WTC11 (cell line): ENCODE data around the gene RBMXL2.

Experiments
- AR ChIP-seq: fragments of 250-450 bp; sonication (Bioruptor Pico); IDR thresholded peaks from 2 replicates; pipeline ENCODE4 v1.9.0; 2021; ENCODE audit warnings: mild to moderate bottlenecking
- ATF2 ChIP-seq: sonication (generic); formaldehyde crosslinking; IDR thresholded peaks from 2 replicates; pipeline ENCODE4 v1.8.1; 2022; ENCODE audit warnings: low read depth, missing genetic modification reagents, borderline replicate concordance
- CTCF ChIP-seq: fragments of 200-600 bp; IDR thresholded peaks from 2 replicates; pipeline ENCODE4 v1.8.0; 2022; ENCODE audit warnings: antibody characterized with exemption
- ETV6 ChIP-seq: sonication (generic); formaldehyde crosslinking; IDR thresholded peaks from 2 replicates; pipeline ENCODE4 v1.8.1; 2022; ENCODE audit warnings: mild to moderate bottlenecking, missing genetic modification reagents
- MAX ChIP-seq: sonication (generic); formaldehyde crosslinking; IDR thresholded peaks from 2 replicates; pipeline ENCODE4 v1.8.0; 2022; ENCODE audit warnings: mild to moderate bottlenecking, missing genetic modification reagents
- NFYB ChIP-seq: sonication (generic); formaldehyde crosslinking; conservative IDR thresholded peaks from 2 replicates; pipeline ENCODE4 v1.8.0; 2022; ENCODE audit warnings: low read depth, missing genetic modification reagents
- NR2C2 ChIP-seq: sonication (generic); formaldehyde crosslinking; IDR thresholded peaks from 2 replicates; pipeline ENCODE4 v1.8.0; 2022; ENCODE audit warnings: mild to moderate bottlenecking, missing genetic modification reagents
- PRDM15 ChIP-seq: sonication (generic); formaldehyde crosslinking; IDR thresholded peaks from 2 replicates; pipeline ENCODE4 v1.8.0; 2022; ENCODE audit warnings: missing genetic modification reagents
- STAT6 ChIP-seq: sonication (generic); formaldehyde crosslinking; conservative IDR thresholded peaks from 2 replicates; pipeline ENCODE4 v1.8.1; 2023; ENCODE audit warnings: mild to moderate bottlenecking, low read depth, missing genetic modification reagents, moderate library complexity
- USF2 ChIP-seq: sonication (generic); formaldehyde crosslinking; IDR thresholded peaks from 2 replicates; pipeline ENCODE4 v1.8.1; 2023; ENCODE audit warnings: mild to moderate bottlenecking, missing genetic modification reagents, moderate library complexity

GRCh38 chr11:7056828-7057513 lies 31.8 kb upstream of the RBMXL2 start:
- TF ChIP-seq AR (CRISPR knock-in tag) (no peak), CTCF (no peak), NR2C2 (CRISPR knock-in tag) (no peak), STAT6 (CRISPR knock-in tag) (no peak), NFYB (no peak), ETV6 (no peak), ATF2 (no peak), MAX (CRISPR knock-in tag) (no peak), USF2 (CRISPR knock-in tag) (no peak), PRDM15 (CRISPR knock-in tag) (no peak)
